Duodenal mucosa (tissue), 2 donors: ENCODE results near the gene CFAP61.

Experiments used
- H3K27ac ChIP-seq: one replicate; pipeline ENCODE4 v1.7.0; 2013; ENCODE audit warnings: low read depth, low read length
- H3K27me3 ChIP-seq, 2 donors: one replicate each; pipeline ENCODE4 v1.7.0; 2013; ENCODE audit warnings: low read length in 2 of 2, control low read depth in 1 of 2; ENCODE audit not compliant: insufficient read depth in 2 of 2, control insufficient read depth in 1 of 2
- H3K36me3 ChIP-seq, 2 donors: one replicate each; pipeline ENCODE4 v1.7.0; 2013; ENCODE audit warnings: low read length in 2 of 2, control low read depth in 1 of 2; ENCODE audit not compliant: insufficient read depth in 2 of 2, control insufficient read depth in 1 of 2
- H3K4me1 ChIP-seq, 2 donors: one replicate each; pipeline ENCODE4 v1.7.0; 2013; ENCODE audit warnings: low read length in 2 of 2, control low read depth in 1 of 2; ENCODE audit not compliant: insufficient read depth in 2 of 2, control insufficient read depth in 1 of 2
- H3K4me3 ChIP-seq, 2 donors: one replicate each; pipeline ENCODE4 v1.7.0; 2013; ENCODE audit warnings: low read length in 2 of 2, low read depth in 1 of 2
- H3K9ac ChIP-seq, 2 donors: one replicate each; pipeline ENCODE4 v1.7.0; 2013; ENCODE audit warnings: low read length in 2 of 2, low read depth in 1 of 2
- H3K9me3 ChIP-seq, 2 donors: one replicate each; pipeline ENCODE4 v1.7.0; 2013; ENCODE audit warnings: low read length in 2 of 2, control low read depth in 1 of 2; ENCODE audit not compliant: control insufficient read depth in 1 of 2

CFAP61 gene

GRCh38 chr20:20223981-20224380, 171.6 kb downstream of the CFAP61 start:
- H3K36me3 ChIP-seq = no peaks in the 10 kb centered on the region
- H3K27ac ChIP-seq = no peak overlapping the region
- no peaks in the 10 kb centered on the region for H3K9me3 ChIP-seq
- no peaks in the 10 kb centered on the region for H3K4me1 ChIP-seq
- H3K4me3 ChIP-seq = no peak overlapping the region
- H3K27me3 ChIP-seq = peaks cover 0 to 3% of the 10 kb centered on the region in 2 donors
- H3K9ac ChIP-seq = no peak overlapping the region

- Histone ChIP-seq H3K9me3 (no peaks in the 10 kb centered on the region), H3K36me3 (no peaks in the 10 kb centered on the region), H3K27me3 (peaks cover 0 to 3% of the 10 kb centered on the region in 2 donors), H3K9ac (no peak overlapping the region), H3K27ac (no peak overlapping the region), H3K4me3 (no peak overlapping the region), H3K4me1 (no peaks in the 10 kb centered on the region)
Measured at GRCh38 chr20:20224806-20225205, 172.5 kb downstream of the CFAP61 start.

GRCh38 chr20:20225325-20226043, 173.2 kb downstream of the CFAP61 start:
- no peak overlapping the region for H3K27ac ChIP-seq
- H3K9me3 ChIP-seq = no peaks in the 10 kb centered on the region

DNA sequence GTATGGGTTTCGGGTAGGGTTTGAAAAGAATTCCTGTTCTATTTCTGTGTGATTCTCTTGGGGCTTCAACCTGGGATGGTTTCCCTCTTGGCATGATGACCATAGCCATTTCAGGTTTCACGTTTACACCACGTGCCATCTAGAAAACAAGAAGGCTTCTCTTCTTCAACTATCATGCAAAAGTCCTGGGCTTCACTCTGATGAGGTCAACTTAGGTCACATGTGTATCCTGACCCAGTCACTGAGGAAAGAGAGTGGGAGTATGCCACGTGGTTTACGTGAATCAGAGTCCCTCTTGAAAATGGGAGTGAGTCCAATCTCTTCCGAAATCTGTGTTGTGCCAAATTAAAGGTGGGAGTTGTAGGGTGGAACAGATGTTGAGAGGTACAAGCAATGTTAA, 174.2 kb downstream of the CFAP61 start:
- H3K27ac ChIP-seq = no peak overlapping the region

More at GRCh38 chr20:20225325-20226043, 173.2 kb downstream of the CFAP61 start:
- H3K9ac ChIP-seq = no peak overlapping the region
- H3K4me3 ChIP-seq = no peak overlapping the region
- peaks cover 0 to 3% of the 10 kb centered on the region in 2 donors for H3K27me3 ChIP-seq
- H3K4me1 ChIP-seq = no peaks in the 10 kb centered on the region
- no peaks in the 10 kb centered on the region for H3K36me3 ChIP-seq

GRCh38 chr20:20227013-20227571, 174.8 kb downstream of the CFAP61 start:
- no peaks in the 10 kb centered on the region for H3K4me1 ChIP-seq
- H3K9ac ChIP-seq = no peak overlapping the region
- H3K4me3 ChIP-seq = no peak overlapping the region
- no peaks in the 10 kb centered on the region for H3K36me3 ChIP-seq
- no peaks in the 10 kb centered on the region for H3K9me3 ChIP-seq
- H3K27ac ChIP-seq = no peak overlapping the region
- no peaks in the 10 kb centered on the region for H3K27me3 ChIP-seq

More for the DNA sequence above, 174.2 kb downstream of the CFAP61 start:
- Histone ChIP-seq H3K4me3 (no peak overlapping the region), H3K9me3 (no peaks in the 10 kb centered on the region), H3K9ac (no peak overlapping the region), H3K27me3 (peaks cover 0 to 3% of the 10 kb centered on the region in 2 donors), H3K36me3 (no peaks in the 10 kb centered on the region), H3K4me1 (no peaks in the 10 kb centered on the region)

DNA sequence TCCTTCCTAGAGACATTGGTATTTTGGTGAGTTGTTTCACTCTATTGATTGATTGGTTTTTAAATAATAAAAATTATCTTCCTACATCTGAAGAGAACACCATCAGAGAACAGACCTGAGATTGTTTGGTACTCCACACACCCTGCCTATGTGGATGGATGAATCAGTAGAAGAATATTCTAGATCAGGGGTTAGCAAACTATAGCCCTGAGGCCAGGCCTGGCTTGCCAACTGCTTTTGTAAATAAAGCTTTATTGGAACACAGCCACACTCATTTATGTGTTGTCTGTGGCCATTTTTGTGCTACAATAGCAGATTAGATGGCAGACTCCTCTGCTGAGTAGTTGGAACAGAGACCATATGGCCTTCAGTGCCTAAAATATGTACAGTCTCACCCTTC, 176.0 kb downstream of the CFAP61 start:
- no peak overlapping the region for H3K27ac ChIP-seq
- H3K4me3 ChIP-seq = no peak overlapping the region
- H3K9ac ChIP-seq = no peak overlapping the region
- no peaks in the 10 kb centered on the region for H3K9me3 ChIP-seq
- H3K27me3 ChIP-seq = no peaks in the 10 kb centered on the region
- no peaks in the 10 kb centered on the region for H3K36me3 ChIP-seq
- no peaks in the 10 kb centered on the region for H3K4me1 ChIP-seq

DNA sequence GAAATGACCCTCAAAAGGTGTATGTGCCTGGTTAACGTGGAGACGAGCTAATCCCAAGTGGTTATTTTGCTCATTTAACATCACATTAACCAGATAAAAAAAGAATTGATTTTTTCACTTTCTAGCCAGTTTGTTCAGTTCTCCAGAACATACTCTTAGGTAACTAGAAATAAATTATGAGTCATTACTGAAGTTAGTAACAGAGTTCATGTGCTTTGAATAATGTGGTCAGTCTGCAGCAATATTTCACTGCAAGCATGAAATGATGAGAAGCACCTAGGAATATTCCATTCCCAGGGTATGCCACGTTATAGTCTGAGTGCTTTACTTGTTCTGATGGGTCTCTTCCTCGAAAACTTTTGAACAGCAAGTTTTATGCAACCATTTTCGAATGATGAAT, 177.3 kb downstream of the CFAP61 start:
- Histone ChIP-seq H3K36me3 (no peaks in the 10 kb centered on the region), H3K9ac (no peak overlapping the region), H3K4me1 (no peaks in the 10 kb centered on the region), H3K27ac (no peak overlapping the region), H3K27me3 (no peaks in the 10 kb centered on the region), H3K9me3 (no peaks in the 10 kb centered on the region), H3K4me3 (no peak overlapping the region)

DNA sequence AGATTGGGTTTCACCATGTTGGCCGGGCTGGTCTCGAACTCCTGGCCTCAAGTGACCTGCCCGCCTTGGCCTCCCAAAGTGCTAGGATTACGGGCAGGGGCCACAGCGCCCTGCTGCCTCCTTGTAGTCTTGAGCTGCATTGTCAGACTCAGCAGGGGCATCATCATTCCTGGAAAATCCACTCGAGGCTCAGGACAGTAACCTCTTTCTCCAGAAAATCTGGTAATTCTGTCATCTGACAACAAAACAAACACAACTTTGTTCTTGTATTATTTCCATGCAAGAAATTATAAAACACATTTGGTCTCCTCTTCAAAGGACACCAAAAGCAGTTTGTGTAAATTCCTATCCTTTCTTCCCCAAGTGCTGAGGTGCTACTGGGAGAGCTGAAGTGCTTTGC, 178.4 kb downstream of the CFAP61 start:
- H3K9ac ChIP-seq = no peak overlapping the region
- no peaks in the 10 kb centered on the region for H3K36me3 ChIP-seq
- no peak overlapping the region for H3K27ac ChIP-seq
- no peaks in the 10 kb centered on the region for H3K27me3 ChIP-seq
- no peaks in the 10 kb centered on the region for H3K9me3 ChIP-seq
- H3K4me1 ChIP-seq = no peaks in the 10 kb centered on the region
- no peak overlapping the region for H3K4me3 ChIP-seq

DNA sequence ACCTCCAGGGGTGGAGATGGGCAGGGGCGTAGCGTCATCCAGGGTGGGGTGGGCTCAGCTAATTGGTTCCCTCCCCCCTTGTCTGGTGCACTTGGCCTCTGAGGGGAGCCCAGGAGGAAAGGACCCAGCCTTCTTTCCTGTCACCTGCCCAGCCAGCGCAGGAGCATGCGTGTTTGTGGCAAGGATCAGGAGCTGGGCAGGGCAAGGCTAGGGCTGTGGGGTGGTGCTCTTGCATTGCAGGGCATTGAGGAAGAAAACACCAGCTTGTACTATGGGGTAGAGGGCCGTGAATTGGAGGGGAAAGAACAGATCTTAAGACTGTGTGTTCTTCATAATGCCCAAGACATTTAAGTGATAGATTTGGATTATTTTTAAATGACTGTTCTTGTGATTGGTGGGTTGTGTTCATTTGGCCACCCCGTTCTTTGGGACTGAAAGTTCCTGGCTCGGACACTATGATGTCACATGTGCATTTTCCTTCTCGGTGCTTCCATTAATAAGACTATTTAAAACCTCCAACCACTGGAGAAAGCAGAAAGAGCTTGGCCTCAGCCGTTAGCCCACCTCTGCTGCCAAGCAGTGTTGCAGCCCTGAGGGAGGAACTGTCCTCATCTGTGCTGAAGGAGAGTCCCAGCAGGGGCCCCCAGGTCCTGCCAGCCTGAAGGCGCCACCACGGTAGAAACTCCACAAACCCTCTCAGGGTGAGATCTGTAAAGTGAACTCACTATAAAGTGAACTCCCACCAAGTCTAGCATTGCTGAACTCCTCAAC, 179.4 kb downstream of the CFAP61 start:
- H3K27me3 ChIP-seq = no peaks in the 10 kb centered on the region
- no peaks in the 10 kb centered on the region for H3K36me3 ChIP-seq
- H3K4me1 ChIP-seq = no peaks in the 10 kb centered on the region
- H3K4me3 ChIP-seq = no peak overlapping the region
- no peak overlapping the region for H3K9ac ChIP-seq
- H3K9me3 ChIP-seq = no peaks in the 10 kb centered on the region
- H3K27ac ChIP-seq = no peak overlapping the region

GRCh38 chr20:20233041-20233514, 180.7 kb downstream of the CFAP61 start:
- Histone ChIP-seq H3K27me3 (no peaks in the 10 kb centered on the region), H3K4me3 (no peak overlapping the region), H3K36me3 (no peaks in the 10 kb centered on the region), H3K9ac (no peak overlapping the region), H3K4me1 (no peaks in the 10 kb centered on the region), H3K9me3 (no peaks in the 10 kb centered on the region), H3K27ac (no peak overlapping the region)
